ENCODE data around the gene KCNH5.

Gene KCNH5

GRCh38 chr14:63030113-63030512 lies 15.1 kb downstream of the KCNH5 start:
- Mint-ChIP-seq H3K27me3 (peaks cover 4% of the 10 kb centered on the region), H3K36me3 (ENCODE audit: low read depth) (no peaks in the 10 kb centered on the region), H3K4me1 (ENCODE audit: low read depth) (no peaks in the 10 kb centered on the region), H3K27ac (no peak overlapping the region), H3K4me3 (no peak overlapping the region), H3K9me3 (no peaks in the 10 kb centered on the region)

- H3K4me3 Mint-ChIP-seq = no peak overlapping the region
- H3K4me1 Mint-ChIP-seq (ENCODE audit: low read depth) = no peaks in the 10 kb centered on the region
Observed at GRCh38 chr14:63027719-63028118, 17.5 kb downstream of the KCNH5 start.

GRCh38 chr14:63026491-63026890 lies 18.8 kb downstream of the KCNH5 start:
- H3K4me3 Mint-ChIP-seq = no peak overlapping the region
- no peaks in the 10 kb centered on the region for H3K4me1 Mint-ChIP-seq (ENCODE audit: low read depth)
- H3K27ac Mint-ChIP-seq = no peak overlapping the region
- H3K27me3 Mint-ChIP-seq = no peaks in the 10 kb centered on the region
- H3K36me3 Mint-ChIP-seq (ENCODE audit: low read depth) = no peaks in the 10 kb centered on the region
- peaks cover 3% of the 10 kb centered on the region for H3K9me3 Mint-ChIP-seq

More at GRCh38 chr14:63027719-63028118, 17.5 kb downstream of the KCNH5 start:
- Mint-ChIP-seq H3K36me3 (ENCODE audit: low read depth) (no peaks in the 10 kb centered on the region), H3K27me3 (no peaks in the 10 kb centered on the region), H3K9me3 (peaks cover 3% of the 10 kb centered on the region), H3K27ac (no peak overlapping the region)

- H3K27ac Mint-ChIP-seq = no peak overlapping the region
- H3K4me3 Mint-ChIP-seq = no peak overlapping the region
- H3K4me1 Mint-ChIP-seq (ENCODE audit: low read depth) = no peaks in the 10 kb centered on the region
- H3K27me3 Mint-ChIP-seq = no peaks in the 10 kb centered on the region
- H3K9me3 Mint-ChIP-seq = peaks cover 5% of the 10 kb centered on the region
- H3K36me3 Mint-ChIP-seq (ENCODE audit: low read depth) = no peaks in the 10 kb centered on the region
Observed at GRCh38 chr14:63014621-63015020, 30.6 kb downstream of the KCNH5 start.

- H3K9me3 Mint-ChIP-seq = no peaks in the 10 kb centered on the region
- H3K4me1 Mint-ChIP-seq (ENCODE audit: low read depth) = no peaks in the 10 kb centered on the region
- no peak overlapping the region for H3K4me3 Mint-ChIP-seq
- H3K36me3 Mint-ChIP-seq (ENCODE audit: low read depth) = no peaks in the 10 kb centered on the region
- H3K27me3 Mint-ChIP-seq = no peaks in the 10 kb centered on the region
- no peak overlapping the region for H3K27ac Mint-ChIP-seq
Observed at GRCh38 chr14:63012171-63012570, 33.1 kb downstream of the KCNH5 start.

GRCh38 chr14:63011623-63012022 lies 33.6 kb downstream of the KCNH5 start:
- no peaks in the 10 kb centered on the region for H3K27me3 Mint-ChIP-seq
- no peak overlapping the region for H3K4me3 Mint-ChIP-seq
- no peaks in the 10 kb centered on the region for H3K9me3 Mint-ChIP-seq
- no peaks in the 10 kb centered on the region for H3K4me1 Mint-ChIP-seq (ENCODE audit: low read depth)
- H3K36me3 Mint-ChIP-seq (ENCODE audit: low read depth) = no peaks in the 10 kb centered on the region
- no peak overlapping the region for H3K27ac Mint-ChIP-seq

GRCh38 chr14:63009495-63009894 lies 35.8 kb downstream of the KCNH5 start:
- no peak overlapping the region for H3K4me3 Mint-ChIP-seq

GRCh38 chr14:63006531-63006930 lies 38.7 kb downstream of the KCNH5 start:
- Mint-ChIP-seq H3K36me3 (ENCODE audit: low read depth) (no peaks in the 10 kb centered on the region), H3K4me1 (ENCODE audit: low read depth) (no peaks in the 10 kb centered on the region), H3K27me3 (no peaks in the 10 kb centered on the region), H3K9me3 (no peaks in the 10 kb centered on the region), H3K4me3 (no peak overlapping the region), H3K27ac (no peak overlapping the region)

More at GRCh38 chr14:63009495-63009894, 35.8 kb downstream of the KCNH5 start:
- no peaks in the 10 kb centered on the region for H3K27me3 Mint-ChIP-seq
- H3K9me3 Mint-ChIP-seq = no peaks in the 10 kb centered on the region
- H3K4me1 Mint-ChIP-seq (ENCODE audit: low read depth) = no peaks in the 10 kb centered on the region
- no peaks in the 10 kb centered on the region for H3K36me3 Mint-ChIP-seq (ENCODE audit: low read depth)
- no peak overlapping the region for H3K27ac Mint-ChIP-seq

- Mint-ChIP-seq H3K36me3 (ENCODE audit: low read depth) (no peaks in the 10 kb centered on the region), H3K4me3 (no peak overlapping the region), H3K9me3 (no peaks in the 10 kb centered on the region), H3K4me1 (ENCODE audit: low read depth) (no peaks in the 10 kb centered on the region), H3K27me3 (no peaks in the 10 kb centered on the region), H3K27ac (no peak overlapping the region)
Observed at GRCh38 chr14:62994096-62994495, 51.2 kb downstream of the KCNH5 start.

GRCh38 chr14:62988967-62989366 lies 56.3 kb downstream of the KCNH5 start:
- Mint-ChIP-seq H3K4me1 (ENCODE audit: low read depth) (no peaks in the 10 kb centered on the region), H3K36me3 (ENCODE audit: low read depth) (no peaks in the 10 kb centered on the region), H3K9me3 (peaks cover 4% of the 10 kb centered on the region)

GRCh38 chr14:62983821-62984220 lies 61.4 kb downstream of the KCNH5 start:
- Mint-ChIP-seq H3K4me1 (ENCODE audit: low read depth) (no peaks in the 10 kb centered on the region), H3K4me3 (no peak overlapping the region), H3K27ac (no peak overlapping the region), H3K9me3 (peaks cover 4% of the 10 kb centered on the region), H3K27me3 (no peaks in the 10 kb centered on the region), H3K36me3 (ENCODE audit: low read depth) (no peaks in the 10 kb centered on the region)

More at GRCh38 chr14:62988967-62989366, 56.3 kb downstream of the KCNH5 start:
- Mint-ChIP-seq H3K27me3 (no peaks in the 10 kb centered on the region), H3K27ac (no peak overlapping the region), H3K4me3 (no peak overlapping the region)

GRCh38 chr14:62980693-62981092 lies 64.6 kb downstream of the KCNH5 start:
- H3K27me3 Mint-ChIP-seq = no peaks in the 10 kb centered on the region
- no peaks in the 10 kb centered on the region for H3K4me1 Mint-ChIP-seq (ENCODE audit: low read depth)
- no peaks in the 10 kb centered on the region for H3K36me3 Mint-ChIP-seq (ENCODE audit: low read depth)
- no peak overlapping the region for H3K4me3 Mint-ChIP-seq
- H3K27ac Mint-ChIP-seq = no peak overlapping the region
- H3K9me3 Mint-ChIP-seq = peaks cover 6% of the 10 kb centered on the region

GRCh38 chr14:62957562-62957961 lies 87.7 kb downstream of the KCNH5 start:
- no peak overlapping the region for H3K27ac Mint-ChIP-seq
- H3K9me3 Mint-ChIP-seq = peaks cover 11% of the 10 kb centered on the region
- no peak overlapping the region for H3K4me3 Mint-ChIP-seq
- no peaks in the 10 kb centered on the region for H3K4me1 Mint-ChIP-seq (ENCODE audit: low read depth)
- H3K36me3 Mint-ChIP-seq (ENCODE audit: low read depth) = no peaks in the 10 kb centered on the region
- H3K27me3 Mint-ChIP-seq = no peaks in the 10 kb centered on the region

GRCh38 chr14:62956413-62956812 lies 88.8 kb downstream of the KCNH5 start:
- H3K36me3 Mint-ChIP-seq (ENCODE audit: low read depth) = no peaks in the 10 kb centered on the region
- no peaks in the 10 kb centered on the region for H3K4me1 Mint-ChIP-seq (ENCODE audit: low read depth)
- H3K27me3 Mint-ChIP-seq = no peaks in the 10 kb centered on the region
- H3K4me3 Mint-ChIP-seq = no peak overlapping the region
- H3K9me3 Mint-ChIP-seq = peaks cover 11% of the 10 kb centered on the region
- H3K27ac Mint-ChIP-seq = no peak overlapping the region

- Mint-ChIP-seq H3K27ac (no peak overlapping the region), H3K4me3 (no peak overlapping the region), H3K36me3 (ENCODE audit: low read depth) (no peaks in the 10 kb centered on the region), H3K9me3 (peaks cover 11% of the 10 kb centered on the region), H3K4me1 (ENCODE audit: low read depth) (no peaks in the 10 kb centered on the region), H3K27me3 (no peaks in the 10 kb centered on the region)
Observed at GRCh38 chr14:62954165-62954564, 91.1 kb downstream of the KCNH5 start.

- H3K27ac Mint-ChIP-seq = no peak overlapping the region
- no peaks in the 10 kb centered on the region for H3K36me3 Mint-ChIP-seq (ENCODE audit: low read depth)
- H3K4me1 Mint-ChIP-seq (ENCODE audit: low read depth) = no peaks in the 10 kb centered on the region
- H3K27me3 Mint-ChIP-seq = no peaks in the 10 kb centered on the region
- H3K9me3 Mint-ChIP-seq = peaks cover 7% of the 10 kb centered on the region
- no peak overlapping the region for H3K4me3 Mint-ChIP-seq
Observed at GRCh38 chr14:62952226-62952625, 93.0 kb downstream of the KCNH5 start.

Measured in stimulated activated naive CD8-positive, alpha-beta T cell treated with anti-CD3 and anti-CD28 coated beads, Interleukin-15, Interleukin-2, amounts not matched to agents 100 ng/mL and 50 ng/mL, for 24 hours (primary cell).